HG02943 (cell line): Measurements from ENCODE around the gene RLIM.
"Not testable (repeated sequence)": the region's sequence is repeated elsewhere in the genome, so short reads cannot be mapped to it uniquely, and the experiment has no call there.

ENCODE experiments used
- ATAC-seq: cut with Tn5 transposase; IDR thresholded peaks from one replicate; pipeline ENCODE4 v1.9.1; 2021; ENCODE audit warnings: mild to moderate bottlenecking, low read depth, moderate library complexity; ENCODE audit not compliant: unreplicated experiment

RLIM gene

GRCh38 chrX:74614093-74614909, at the start of gene RLIM:
RLIM (minus strand) TSS chrX:74614624; CDS start chrX:74595977, 18,647 bp downstream.
- peak; percentile 92 for ATAC-seq

- ATAC-seq = no peak
Observed at GRCh38 chrX:74656079-74656745, 41.8 kb upstream of the RLIM start.

GRCh38 chrX:74654953-74655352, 40.5 kb upstream of the RLIM start:
- not testable (repeated sequence) for ATAC-seq

GRCh38 chrX:74636749-74637314, 22.4 kb upstream of the RLIM start:
- ATAC-seq = no peak

GRCh38 chrX:74613370-74614092, 893 bp downstream of the RLIM start:
- no peak for ATAC-seq

GRCh38 chrX:74606799-74607198, 7.6 kb downstream of the RLIM start:
- no peak for ATAC-seq

GRCh38 chrX:74606342-74606741, 8.1 kb downstream of the RLIM start:
- no peak for ATAC-seq

GRCh38 chrX:74603040-74603439, 11.4 kb downstream of the RLIM start:
- ATAC-seq = no peak

GRCh38 chrX:74602142-74602541, 12.3 kb downstream of the RLIM start:
- ATAC-seq = no peak

GRCh38 chrX:74593593-74593992, 20.8 kb downstream of the RLIM start:
- ATAC-seq = no peak

GRCh38 chrX:74585766-74586165, 28.7 kb downstream of the RLIM start:
- ATAC-seq = no peak

- ATAC-seq = no peak
Observed at GRCh38 chrX:74579597-74580198, 34.7 kb downstream of the RLIM start.

GRCh38 chrX:74578137-74578536, 36.3 kb downstream of the RLIM start:
- no peak for ATAC-seq

GRCh38 chrX:74557378-74557777, 57.0 kb downstream of the RLIM start:
- no peak for ATAC-seq

- ATAC-seq = no peak
Observed at GRCh38 chrX:74551934-74552333, 62.5 kb downstream of the RLIM start.

GRCh38 chrX:74550295-74550802, 64.1 kb downstream of the RLIM start:
- ATAC-seq = peak; percentile 80

- ATAC-seq = no peak
Observed at GRCh38 chrX:74546984-74547383, 67.4 kb downstream of the RLIM start.

GRCh38 chrX:74545880-74546523, 68.4 kb downstream of the RLIM start:
- ATAC-seq = no peak

- no peak for ATAC-seq
Observed at GRCh38 chrX:74540635-74541249, 73.7 kb downstream of the RLIM start.
